NB4 (cell line): Measurements from ENCODE around the gene RABGAP1.

ENCODE experiments used
- MYC ChIP-seq: IDR thresholded peaks from 2 replicates; pipeline ENCODE4 v1.6.1; 2011; ENCODE audit warnings: low read depth, low read length
- POLR2A ChIP-seq: IDR thresholded peaks from 2 replicates; pipeline ENCODE4 v1.6.1; 2011; ENCODE audit warnings: mild to moderate bottlenecking; ENCODE audit not compliant: insufficient read length; ENCODE audit errors: extremely low read depth
- TF ChIP-seq, protein P1 (sequence below): IDR thresholded peaks from one replicate; pipeline ENCODE4 v1.5.1; 2012; ENCODE audit warnings: low read depth, low read length
- TF ChIP-seq, protein P2 (sequence below): IDR thresholded peaks from 2 replicates; pipeline ENCODE4 v1.6.1; 2011; ENCODE audit warnings: low read depth, low read length

DNA sequence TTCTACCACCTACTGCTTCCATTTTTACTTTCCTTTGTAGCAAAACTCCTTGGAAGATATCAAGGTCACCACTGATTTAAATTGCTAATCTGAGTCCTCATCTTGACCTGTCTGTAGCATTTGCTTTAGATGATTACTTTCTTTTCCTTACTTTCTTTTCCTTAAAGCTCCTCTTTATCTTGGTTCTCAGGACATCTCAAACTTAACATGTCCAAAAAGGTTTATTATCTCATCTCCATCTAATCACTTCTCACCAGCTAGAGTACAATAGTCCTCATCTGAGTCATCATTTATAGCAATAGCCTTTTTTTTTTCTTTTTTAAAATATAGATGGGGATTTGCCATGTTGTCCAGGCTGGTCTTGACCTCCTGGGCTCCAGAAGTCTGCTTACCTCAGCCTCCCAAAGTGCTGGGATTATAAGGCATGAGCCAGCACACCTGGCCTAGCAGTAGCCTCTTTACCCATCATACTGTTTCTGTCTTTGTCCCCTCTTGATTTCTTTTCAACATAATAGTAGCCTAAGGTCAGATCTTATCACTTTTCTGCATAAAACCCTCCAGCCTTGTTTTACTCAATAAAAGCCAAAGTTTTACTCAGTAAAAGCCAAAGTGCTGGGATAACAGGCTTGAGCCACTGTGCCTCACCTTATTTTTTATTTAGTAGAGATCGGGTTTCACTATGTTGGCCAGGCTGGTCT is 59.7 kb downstream of the RABGAP1 start:
- TF ChIP-seq, protein P1, sequence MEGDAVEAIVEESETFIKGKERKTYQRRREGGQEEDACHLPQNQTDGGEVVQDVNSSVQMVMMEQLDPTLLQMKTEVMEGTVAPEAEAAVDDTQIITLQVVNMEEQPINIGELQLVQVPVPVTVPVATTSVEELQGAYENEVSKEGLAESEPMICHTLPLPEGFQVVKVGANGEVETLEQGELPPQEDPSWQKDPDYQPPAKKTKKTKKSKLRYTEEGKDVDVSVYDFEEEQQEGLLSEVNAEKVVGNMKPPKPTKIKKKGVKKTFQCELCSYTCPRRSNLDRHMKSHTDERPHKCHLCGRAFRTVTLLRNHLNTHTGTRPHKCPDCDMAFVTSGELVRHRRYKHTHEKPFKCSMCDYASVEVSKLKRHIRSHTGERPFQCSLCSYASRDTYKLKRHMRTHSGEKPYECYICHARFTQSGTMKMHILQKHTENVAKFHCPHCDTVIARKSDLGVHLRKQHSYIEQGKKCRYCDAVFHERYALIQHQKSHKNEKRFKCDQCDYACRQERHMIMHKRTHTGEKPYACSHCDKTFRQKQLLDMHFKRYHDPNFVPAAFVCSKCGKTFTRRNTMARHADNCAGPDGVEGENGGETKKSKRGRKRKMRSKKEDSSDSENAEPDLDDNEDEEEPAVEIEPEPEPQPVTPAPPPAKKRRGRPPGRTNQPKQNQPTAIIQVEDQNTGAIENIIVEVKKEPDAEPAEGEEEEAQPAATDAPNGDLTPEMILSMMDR, result no peak
- TF ChIP-seq POLR2A (no peak), MYC (no peak)
- TF ChIP-seq, protein P2, sequence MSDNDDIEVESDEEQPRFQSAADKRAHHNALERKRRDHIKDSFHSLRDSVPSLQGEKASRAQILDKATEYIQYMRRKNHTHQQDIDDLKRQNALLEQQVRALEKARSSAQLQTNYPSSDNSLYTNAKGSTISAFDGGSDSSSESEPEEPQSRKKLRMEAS, result no peak
